Adrenal gland (tissue), 5 donors: ENCODE data around the gene PCGF3.

ENCODE experiments used
- POLR2A ChIP-seq, 2 donors: fragments of 450-650 bp; IDR thresholded peaks; one replicate each; pipeline ENCODE4 v1.6.1; 2017; ENCODE audit warnings: antibody characterized with exemption in 2 of 2, mild to moderate bottlenecking in 2 of 2, moderate library complexity in 1 of 2
- TF ChIP-seq, protein P1 (sequence below), 6 experiments: fragments of 450-650 bp in 4 of 6; fragments of 200-600 bp in 2 of 6; sonication (generic) in 1 of 6; IDR thresholded peaks; 1 replicate in 5 of 6; 2 replicates in 1 of 6; pipeline versions ENCODE4 v1.5.1 to v1.8.0; 2016 to 2021; ENCODE audit warnings: antibody characterized with exemption in 6 of 6, mild to moderate bottlenecking in 2 of 6, moderate library complexity in 1 of 6
- donor health status: DM: no; HTN: no; CAD: no.

DNA sequence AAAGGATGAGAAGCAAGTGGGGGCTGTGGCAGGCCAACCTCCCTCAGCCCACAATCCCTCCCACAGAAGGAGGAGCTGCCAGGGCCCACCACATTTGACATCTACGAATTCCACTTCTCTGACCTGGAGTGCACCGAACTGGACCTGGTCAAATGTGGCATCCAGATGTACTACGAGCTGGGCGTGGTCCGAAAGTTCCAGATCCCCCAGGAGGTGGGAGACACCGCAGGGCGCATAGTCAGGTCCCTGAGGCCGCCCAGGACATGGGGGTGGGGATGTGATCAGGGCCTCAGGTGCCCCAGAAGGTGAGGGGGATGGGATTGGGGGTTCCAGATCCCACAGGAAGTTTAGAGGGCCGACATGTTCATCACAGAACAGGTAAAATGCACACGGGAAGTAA, 45.2 kb upstream of the PCGF3 start:
- TF ChIP-seq, protein P1, sequence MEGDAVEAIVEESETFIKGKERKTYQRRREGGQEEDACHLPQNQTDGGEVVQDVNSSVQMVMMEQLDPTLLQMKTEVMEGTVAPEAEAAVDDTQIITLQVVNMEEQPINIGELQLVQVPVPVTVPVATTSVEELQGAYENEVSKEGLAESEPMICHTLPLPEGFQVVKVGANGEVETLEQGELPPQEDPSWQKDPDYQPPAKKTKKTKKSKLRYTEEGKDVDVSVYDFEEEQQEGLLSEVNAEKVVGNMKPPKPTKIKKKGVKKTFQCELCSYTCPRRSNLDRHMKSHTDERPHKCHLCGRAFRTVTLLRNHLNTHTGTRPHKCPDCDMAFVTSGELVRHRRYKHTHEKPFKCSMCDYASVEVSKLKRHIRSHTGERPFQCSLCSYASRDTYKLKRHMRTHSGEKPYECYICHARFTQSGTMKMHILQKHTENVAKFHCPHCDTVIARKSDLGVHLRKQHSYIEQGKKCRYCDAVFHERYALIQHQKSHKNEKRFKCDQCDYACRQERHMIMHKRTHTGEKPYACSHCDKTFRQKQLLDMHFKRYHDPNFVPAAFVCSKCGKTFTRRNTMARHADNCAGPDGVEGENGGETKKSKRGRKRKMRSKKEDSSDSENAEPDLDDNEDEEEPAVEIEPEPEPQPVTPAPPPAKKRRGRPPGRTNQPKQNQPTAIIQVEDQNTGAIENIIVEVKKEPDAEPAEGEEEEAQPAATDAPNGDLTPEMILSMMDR (IDR thresholded peaks at IDR 0.05) = no peak
- TF ChIP-seq POLR2A (IDR thresholded peaks at IDR 0.05) = no peak
